ENCODE measurements around the gene PPIF.

GRCh38 chr10:79391231-79392019 is 44.2 kb downstream of the PPIF start:
- no peak for TF ChIP-seq EZH2 (IDR thresholded peaks at IDR 0.05; ENCODE audit: borderline replicate concordance, low read length)
- TF ChIP-seq CTCF (conservative IDR thresholded peaks at IDR 0.05 in 1 of 2, IDR thresholded peaks at IDR 0.05 in 1 of 2; ENCODE audit: extremely low read depth in 1 of 2, insufficient read depth in 1 of 2, low read depth in 1 of 2, low read length in 2 of 2) = no peak
